Keratinocyte (primary cell): Measurements from ENCODE around the gene IMPACT. TPM values are rescaled to one million over a fixed set of nuclear protein-coding genes. Genes with fewer than 3 reads are reported as not detected.

Source experiments
- DNase-seq: peaks from one replicate; pipeline ENCODE4 v3.0.0-alpha.2; 2011; ENCODE audit warnings: low read depth, missing footprints, low spot score
- FAIRE-seq: peaks from 2 replicates; lab custom pipeline; 2011; peaks lifted over from hg19 to GRCh38; lab: Jason Lieb, UNC
- H2AFZ ChIP-seq: 2 replicates; pipeline ENCODE4 v1.6.0; 2012; ENCODE audit warnings: low read length, control low read depth, inconsistent platforms; ENCODE audit not compliant: control insufficient read depth
- H3K27ac ChIP-seq: 2 replicates; pipeline ENCODE4 v1.5.1; 2011; ENCODE audit warnings: low read length; ENCODE audit not compliant: control insufficient read depth, insufficient read depth
- H3K27me3 ChIP-seq: 3 replicates; pipeline ENCODE4 v1.6.0; 2011; ENCODE audit warnings: low read length; ENCODE audit not compliant: control insufficient read depth, insufficient read depth; ENCODE audit errors: extremely low read depth
- H3K36me3 ChIP-seq, 2 experiments: 2 replicates in 1 of 2; 3 replicates in 1 of 2; pipeline ENCODE4 v1.5.1; 2011; ENCODE audit warnings: low read length in 2 of 2, mild to moderate bottlenecking in 1 of 2; ENCODE audit not compliant: control insufficient read depth in 2 of 2, insufficient read depth in 2 of 2; ENCODE audit errors: extremely low read depth in 1 of 2
- H3K4me1 ChIP-seq: 3 replicates; pipeline ENCODE4 v1.5.1; 2011; ENCODE audit warnings: low read length; ENCODE audit not compliant: control insufficient read depth, insufficient read depth; ENCODE audit errors: extremely low read depth
- H3K4me2 ChIP-seq: 3 replicates; pipeline ENCODE4 v1.6.0; 2011; ENCODE audit warnings: low read depth, low read length; ENCODE audit not compliant: control insufficient read depth, insufficient read depth; ENCODE audit errors: extremely low read depth
- H3K4me3 ChIP-seq, 3 experiments: fragments of 200-600 bp in 1 of 3; sonication (generic) in 1 of 3; 2 replicates in 2 of 3; 3 replicates in 1 of 3; pipeline ENCODE4 v1.5.1; 2011 to 2016; ENCODE audit warnings: low read length in 3 of 3, mild to moderate bottlenecking in 3 of 3, control low read depth in 2 of 3, inconsistent platforms in 1 of 3, low read depth in 1 of 3, mixed read lengths in 1 of 3, mixed run types in 1 of 3, moderate library complexity in 1 of 3; ENCODE audit not compliant: control insufficient read depth in 2 of 3, insufficient read depth in 2 of 3; ENCODE audit errors: extremely low read depth in 1 of 3
- H3K79me2 ChIP-seq: 2 replicates; pipeline ENCODE4 v1.6.0; 2012; ENCODE audit warnings: low read length; ENCODE audit not compliant: control insufficient read depth, insufficient read depth
- H3K9ac ChIP-seq: 3 replicates; pipeline ENCODE4 v1.6.0; 2011; ENCODE audit warnings: low read length; ENCODE audit not compliant: control insufficient read depth, insufficient read depth; ENCODE audit errors: extremely low read depth
- H3K9me1 ChIP-seq: 3 replicates; pipeline ENCODE4 v1.6.0; 2011; ENCODE audit warnings: low read length; ENCODE audit not compliant: control insufficient read depth, insufficient read depth; ENCODE audit errors: extremely low read depth
- H3K9me3 ChIP-seq: 2 replicates; pipeline ENCODE4 v1.5.1; 2012; ENCODE audit warnings: low read depth, low read length; ENCODE audit not compliant: control insufficient read depth
- H4K20me1 ChIP-seq: 3 replicates; pipeline ENCODE4 v1.6.0; 2011; ENCODE audit warnings: low read length; ENCODE audit not compliant: control insufficient read depth, insufficient read depth; ENCODE audit errors: extremely low read depth
- CTCF ChIP-seq, 3 experiments: IDR thresholded peaks in 1 of 3; conservative IDR thresholded peaks in 1 of 3; optimal IDR thresholded peaks in 1 of 3; 2 replicates in 2 of 3; 3 replicates in 1 of 3; pipeline versions ENCODE3 to v1.5.1; 2011; ENCODE audit warnings: low read length in 3 of 3, mild to moderate bottlenecking in 3 of 3, moderate library complexity in 2 of 3, control low read depth in 1 of 3, inconsistent platforms in 1 of 3; ENCODE audit not compliant: insufficient read depth in 2 of 3; ENCODE audit errors: extremely low read depth in 1 of 3
- EZH2 ChIP-seq: IDR thresholded peaks from one replicate; pipeline ENCODE4 v1.6.1; 2012; ENCODE audit warnings: inconsistent platforms, mild to moderate bottlenecking, low read length, moderate library complexity
- dilution Hi-C: fragments of 300-500 bp; cut with MboI; formaldehyde crosslinking; loops from one replicate; pipeline ENCODE4 v1.7.0; 2020; ENCODE audit warnings: low sequenced_read_pairs; ENCODE audit not compliant: extremely low pct_ligation_motif_present
- polyA plus RNA-seq, 5 experiments: library from polyadenylated mRNA; depleted of rRNA in 3 of 5; stranded (reverse) in 3 of 5; stranded (forward) in 1 of 5; unstranded in 1 of 5; fragments of >200 nt; gene quantifications; 1 replicate in 1 of 5; 2 replicates in 3 of 5; 3 replicates in 1 of 5; pipeline versions ENCODE4 v1.2.1 to v1.2.3, GENCODE V29; 2011 to 2012; ENCODE audit warnings: missing spikeins in 2 of 5, low read depth in 1 of 5, low replicate concordance in 1 of 5

Gene IMPACT
- polyA plus RNA-seq, 1 donor (not counting 4 experiments of a cell fraction or from before 2014, with no cell fraction given) = 35.3 TPM

- no peak overlapping the region for H3K27ac ChIP-seq
- dilution Hi-C loops = no loop called here
- peaks cover 0 to 6% of the 10 kb centered on the region in 2 experiments for H3K36me3 ChIP-seq
- no peak for FAIRE-seq
- no peak overlapping the region for H3K9ac ChIP-seq
- H3K79me2 ChIP-seq = no peaks in the 10 kb centered on the region
- no peak for TF ChIP-seq EZH2
- no peak for TF ChIP-seq CTCF (optimal IDR thresholded peaks at IDR 0.05 in 1 of 3, IDR thresholded peaks at IDR 0.05 in 1 of 3, conservative IDR thresholded peaks at IDR 0.05 in 1 of 3; ENCODE audit: extremely low read depth in 1 of 3, insufficient read depth in 2 of 3, low read length in 3 of 3)
- H3K4me1 ChIP-seq = no peaks in the 10 kb centered on the region
- no peak overlapping the region for H3K4me3 ChIP-seq
- no peaks in the 10 kb centered on the region for H3K9me3 ChIP-seq
- H3K27me3 ChIP-seq = no peaks in the 10 kb centered on the region
- H4K20me1 ChIP-seq = peaks cover 2% of the 10 kb centered on the region
- no peak overlapping the region for H2AFZ ChIP-seq
- H3K4me2 ChIP-seq = no peak overlapping the region
- DNase-seq = no peak
- no peaks in the 10 kb centered on the region for H3K9me1 ChIP-seq
Measured at GRCh38 chr18:24459772-24460171, 33.3 kb downstream of the IMPACT start.

- Histone ChIP-seq H3K27me3 (no peaks in the 10 kb centered on the region), H4K20me1 (peaks cover 2% of the 10 kb centered on the region), H3K4me2 (no peak within 1 kb of the TSS), H3K4me1 (no peaks in the 10 kb centered on the region), H3K79me2 (no peaks in the 10 kb centered on the region), H3K36me3 (peaks cover 0 to under 1% of the 10 kb centered on the region in 2 experiments), H3K9me1 (no peaks in the 10 kb centered on the region), H3K4me3 (no peak within 1 kb of the TSS), H3K9me3 (no peaks in the 10 kb centered on the region), H2AFZ (no peak within 1 kb of the TSS), H3K27ac (no peak within 1 kb of the TSS), H3K9ac (no peak within 1 kb of the TSS)
- TF ChIP-seq EZH2 (no peak), CTCF (optimal IDR thresholded peaks at IDR 0.05 in 1 of 3, IDR thresholded peaks at IDR 0.05 in 1 of 3, conservative IDR thresholded peaks at IDR 0.05 in 1 of 3; ENCODE audit: extremely low read depth in 1 of 3, insufficient read depth in 2 of 3, low read length in 3 of 3) (no peak)
- dilution Hi-C loops = no loop called here
- no peak for DNase-seq
- no peak for FAIRE-seq
Measured at GRCh38 chr18:24460388-24460787, 33.9 kb downstream of the IMPACT start, which contains the start of gene HRH4. Gene HRH4, plus strand, starts transcription at chr18:24460637. Its CDS starts 92 bp downstream, at chr18:24460729.
